ENCODE data around the gene AGBL4.

AGBL4 gene

GRCh38 chr1:49185450-49185980, 838.2 kb downstream of the AGBL4 start:
- no peak for TF ChIP-seq PAX5 (IDR thresholded peaks at IDR 0.05; ENCODE audit: insufficient read depth, low read length, severe bottlenecking)
- no peak for TF ChIP-seq POU2F2 (IDR thresholded peaks at IDR 0.05; ENCODE audit: low read depth, low read length)
- TF ChIP-seq TAF1 (IDR thresholded peaks at IDR 0.05; ENCODE audit: low read depth, low read length) = no peak
- no peak for TF ChIP-seq POLR2A (IDR thresholded peaks at IDR 0.05; ENCODE audit: low read depth, low read length)
- no peak for TF ChIP-seq SPI1 (IDR thresholded peaks at IDR 0.05; ENCODE audit: low read depth, low read length)
- no peak for TF ChIP-seq POLR2AphosphoS5 (IDR thresholded peaks at IDR 0.05; ENCODE audit: low read depth, low read length)
- FAIRE-seq (no peak), DNase-seq (ENCODE audit: insufficient read length, low spot score) (no peak)

DNA sequence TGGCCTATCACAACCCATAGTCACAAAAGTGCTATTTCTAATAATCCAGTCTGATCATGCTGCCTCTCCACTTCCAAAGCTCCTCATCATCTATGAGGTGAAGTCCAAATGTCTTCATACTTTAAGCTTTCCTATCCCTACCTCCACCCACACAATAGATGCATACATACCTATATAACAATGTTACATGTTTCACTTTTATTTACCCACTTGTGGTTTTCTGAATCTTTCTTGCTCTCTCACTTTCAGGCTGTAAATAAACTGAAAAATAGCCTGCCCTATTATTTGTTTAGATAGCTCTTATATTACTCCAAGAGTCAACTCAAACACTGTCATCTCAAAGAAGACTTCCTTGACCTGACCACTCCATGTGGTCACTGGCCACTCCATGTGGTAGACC, 840.3 kb downstream of the AGBL4 start:
- TF ChIP-seq SPI1 (IDR thresholded peaks at IDR 0.05; ENCODE audit: low read depth, low read length) (no peak), POU2F2 (IDR thresholded peaks at IDR 0.05; ENCODE audit: low read depth, low read length) (no peak), PAX5 (IDR thresholded peaks at IDR 0.05; ENCODE audit: insufficient read depth, low read length, severe bottlenecking) (no peak), TAF1 (IDR thresholded peaks at IDR 0.05; ENCODE audit: low read depth, low read length) (no peak), POLR2A (IDR thresholded peaks at IDR 0.05; ENCODE audit: low read depth, low read length) (no peak), POLR2AphosphoS5 (IDR thresholded peaks at IDR 0.05; ENCODE audit: low read depth, low read length) (no peak)

DNA sequence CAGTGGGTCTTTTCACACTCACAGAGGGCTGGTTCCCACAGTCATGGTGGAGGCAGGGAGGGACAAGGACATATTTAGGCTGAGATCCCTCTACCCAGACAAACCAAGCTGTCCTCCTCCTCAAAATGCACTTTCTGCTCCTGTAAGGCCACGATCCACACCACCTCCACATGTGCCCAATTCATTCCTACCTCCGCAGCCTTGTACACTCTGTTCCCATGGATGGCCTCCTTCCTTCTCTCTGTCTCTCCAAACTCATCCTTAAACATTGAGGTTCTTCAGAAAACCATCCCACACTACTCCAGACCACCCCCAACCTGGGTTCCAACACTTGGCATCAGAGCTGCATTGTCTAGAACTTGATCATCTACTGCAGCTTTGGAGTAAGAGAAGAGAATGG, 842.7 kb downstream of the AGBL4 start:
- DNase-seq (ENCODE audit: insufficient read length, low spot score) (no peak), FAIRE-seq (no peak)
- TF ChIP-seq POLR2A (IDR thresholded peaks at IDR 0.05; ENCODE audit: low read depth, low read length) (no peak), POLR2AphosphoS5 (IDR thresholded peaks at IDR 0.05; ENCODE audit: low read depth, low read length) (no peak), PAX5 (IDR thresholded peaks at IDR 0.05; ENCODE audit: insufficient read depth, low read length, severe bottlenecking) (no peak), TAF1 (IDR thresholded peaks at IDR 0.05; ENCODE audit: low read depth, low read length) (no peak), POU2F2 (IDR thresholded peaks at IDR 0.05; ENCODE audit: low read depth, low read length) (no peak), SPI1 (IDR thresholded peaks at IDR 0.05; ENCODE audit: low read depth, low read length) (no peak)

More for the DNA sequence above, 840.3 kb downstream of the AGBL4 start:
- FAIRE-seq (no peak), DNase-seq (ENCODE audit: insufficient read length, low spot score) (no peak)

DNA sequence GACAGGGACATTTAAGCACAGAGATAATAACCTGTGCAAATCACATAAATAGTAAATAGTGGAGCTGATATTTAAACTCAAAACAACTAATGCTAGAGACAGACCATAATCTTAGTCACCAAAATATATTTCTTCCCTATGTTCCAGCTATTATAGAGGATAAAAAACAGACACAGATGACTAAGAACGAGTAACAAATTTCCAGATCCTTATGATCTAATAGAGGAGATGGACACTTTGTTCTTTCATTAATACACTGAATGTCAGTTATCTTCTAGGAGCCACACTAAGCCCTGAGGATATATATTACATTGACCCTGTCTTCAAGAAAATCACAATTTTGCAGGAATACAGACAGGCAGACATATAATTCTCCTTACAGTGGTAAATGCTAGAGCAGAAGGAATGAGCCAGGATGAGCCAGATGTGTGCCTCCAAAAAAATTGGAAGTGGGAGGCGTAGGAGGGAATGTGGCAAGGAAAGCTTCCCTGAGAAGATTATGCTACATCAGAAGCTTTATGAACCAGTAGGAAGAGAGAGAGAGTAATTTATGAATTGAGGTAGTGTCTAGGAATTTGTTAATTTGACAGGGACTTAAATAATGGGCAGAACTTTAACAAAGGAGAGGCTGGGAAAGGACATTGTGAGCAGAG, 851.7 kb downstream of the AGBL4 start:
- TF ChIP-seq TAF1 (IDR thresholded peaks at IDR 0.05; ENCODE audit: low read depth, low read length) (no peak), POU2F2 (IDR thresholded peaks at IDR 0.05; ENCODE audit: low read depth, low read length) (no peak), PAX5 (IDR thresholded peaks at IDR 0.05; ENCODE audit: insufficient read depth, low read length, severe bottlenecking) (no peak), POLR2AphosphoS5 (IDR thresholded peaks at IDR 0.05; ENCODE audit: low read depth, low read length) (no peak), POLR2A (IDR thresholded peaks at IDR 0.05; ENCODE audit: low read depth, low read length) (no peak), SPI1 (IDR thresholded peaks at IDR 0.05; ENCODE audit: low read depth, low read length) (no peak)
- DNase-seq (ENCODE audit: insufficient read length, low spot score) (no peak), FAIRE-seq (no peak)

DNA sequence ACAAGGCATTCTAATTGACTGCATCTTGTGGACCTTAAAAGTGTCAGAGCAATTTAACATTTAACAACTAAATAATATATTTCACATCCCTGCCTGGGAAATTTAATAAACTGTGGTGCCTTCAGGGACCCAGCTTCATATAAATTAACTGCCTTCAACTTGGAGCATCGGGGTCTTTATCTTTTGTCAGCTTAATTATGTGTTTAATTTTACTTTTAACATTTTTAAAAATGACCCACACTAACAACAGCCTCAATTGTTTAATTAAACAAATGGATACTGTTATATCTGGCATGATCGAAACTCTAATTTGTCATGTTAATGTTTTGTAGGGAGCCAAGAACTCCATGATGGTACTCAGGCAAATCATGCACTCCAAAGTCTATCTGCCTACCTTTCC, 857.7 kb downstream of the AGBL4 start:
- DNase-seq (ENCODE audit: insufficient read length, low spot score) (no peak), FAIRE-seq (no peak)
- TF ChIP-seq PAX5 (IDR thresholded peaks at IDR 0.05; ENCODE audit: insufficient read depth, low read length, severe bottlenecking) = no peak
- TF ChIP-seq POU2F2 (IDR thresholded peaks at IDR 0.05; ENCODE audit: low read depth, low read length) = no peak
- TF ChIP-seq SPI1 (IDR thresholded peaks at IDR 0.05; ENCODE audit: low read depth, low read length) = no peak
- TF ChIP-seq TAF1 (IDR thresholded peaks at IDR 0.05; ENCODE audit: low read depth, low read length) = no peak
- TF ChIP-seq POLR2A (IDR thresholded peaks at IDR 0.05; ENCODE audit: low read depth, low read length) = no peak
- TF ChIP-seq POLR2AphosphoS5 (IDR thresholded peaks at IDR 0.05; ENCODE audit: low read depth, low read length) = no peak

- FAIRE-seq (no peak), DNase-seq (ENCODE audit: insufficient read length, low spot score) (no peak)
- TF ChIP-seq POLR2A (IDR thresholded peaks at IDR 0.05; ENCODE audit: low read depth, low read length) (no peak), SPI1 (IDR thresholded peaks at IDR 0.05; ENCODE audit: low read depth, low read length) (no peak), TAF1 (IDR thresholded peaks at IDR 0.05; ENCODE audit: low read depth, low read length) (no peak), PAX5 (IDR thresholded peaks at IDR 0.05; ENCODE audit: insufficient read depth, low read length, severe bottlenecking) (no peak), POLR2AphosphoS5 (IDR thresholded peaks at IDR 0.05; ENCODE audit: low read depth, low read length) (no peak)
Measured at GRCh38 chr1:49163031-49163430, 860.7 kb downstream of the AGBL4 start.

DNA sequence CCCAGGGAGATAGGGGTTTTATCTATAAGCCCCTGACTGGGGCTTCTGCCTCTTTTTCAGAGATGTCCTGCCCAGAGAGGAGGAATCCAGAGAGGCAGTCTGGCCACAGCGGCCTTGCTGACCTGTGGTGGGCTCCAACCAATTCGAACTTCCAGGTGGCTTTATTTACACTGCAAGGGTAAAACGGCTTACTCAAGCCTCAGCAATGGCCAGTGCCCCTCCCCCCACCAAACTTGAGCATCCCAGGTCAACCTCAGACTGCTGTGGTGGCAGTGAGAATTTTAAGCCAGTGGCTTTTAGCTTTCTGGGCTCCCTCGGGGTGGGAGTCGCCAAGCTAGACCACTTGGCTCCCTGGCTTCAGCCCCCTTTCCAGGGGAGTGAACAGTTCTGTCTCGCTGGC, 863.1 kb downstream of the AGBL4 start:
- TF ChIP-seq POU2F2 (IDR thresholded peaks at IDR 0.05; ENCODE audit: low read depth, low read length) = no peak
- TF ChIP-seq POLR2A (IDR thresholded peaks at IDR 0.05; ENCODE audit: low read depth, low read length) = no peak
- no peak for TF ChIP-seq SPI1 (IDR thresholded peaks at IDR 0.05; ENCODE audit: low read depth, low read length)
- TF ChIP-seq PAX5 (IDR thresholded peaks at IDR 0.05; ENCODE audit: insufficient read depth, low read length, severe bottlenecking) = no peak
- TF ChIP-seq POLR2AphosphoS5 (IDR thresholded peaks at IDR 0.05; ENCODE audit: low read depth, low read length) = no peak
- no peak for TF ChIP-seq TAF1 (IDR thresholded peaks at IDR 0.05; ENCODE audit: low read depth, low read length)
- DNase-seq (ENCODE audit: insufficient read length, low spot score) (no peak), FAIRE-seq (no peak)

DNA sequence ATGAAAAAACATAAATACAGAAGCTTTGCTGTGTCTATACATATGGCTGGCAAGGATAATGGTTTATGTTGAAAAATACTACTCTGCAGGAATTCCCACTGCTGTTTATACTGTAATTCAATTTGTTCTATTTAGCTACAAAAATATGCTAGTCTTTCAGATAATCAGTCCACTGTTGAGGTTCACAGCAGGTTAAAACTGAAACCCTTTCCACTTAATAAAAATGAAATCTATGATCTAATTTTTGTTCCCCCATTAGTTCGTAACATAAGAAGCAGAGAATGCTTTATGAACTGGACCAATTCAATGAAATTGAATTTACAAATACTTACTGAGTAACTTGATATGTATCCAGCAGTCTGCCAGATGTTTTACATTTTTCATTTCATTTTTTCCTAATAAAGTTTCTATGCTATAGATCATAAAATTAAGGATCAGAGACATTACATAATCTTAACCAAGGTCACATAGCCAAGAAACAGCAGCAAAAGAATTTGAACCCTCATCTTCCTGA, 887.0 kb downstream of the AGBL4 start:
- DNase-seq (ENCODE audit: insufficient read length, low spot score) (no peak), FAIRE-seq (no peak)
- TF ChIP-seq POLR2AphosphoS5 (IDR thresholded peaks at IDR 0.05; ENCODE audit: low read depth, low read length) (no peak), POU2F2 (IDR thresholded peaks at IDR 0.05; ENCODE audit: low read depth, low read length) (no peak), PAX5 (IDR thresholded peaks at IDR 0.05; ENCODE audit: insufficient read depth, low read length, severe bottlenecking) (no peak), TAF1 (IDR thresholded peaks at IDR 0.05; ENCODE audit: low read depth, low read length) (no peak), POLR2A (IDR thresholded peaks at IDR 0.05; ENCODE audit: low read depth, low read length) (no peak), SPI1 (IDR thresholded peaks at IDR 0.05; ENCODE audit: low read depth, low read length) (no peak)

- TF ChIP-seq SPI1 (IDR thresholded peaks at IDR 0.05; ENCODE audit: low read depth, low read length) = no peak
- TF ChIP-seq PAX5 (IDR thresholded peaks at IDR 0.05; ENCODE audit: insufficient read depth, low read length, severe bottlenecking) = no peak
- TF ChIP-seq POLR2A (IDR thresholded peaks at IDR 0.05; ENCODE audit: low read depth, low read length) = no peak
- TF ChIP-seq POU2F2 (IDR thresholded peaks at IDR 0.05; ENCODE audit: low read depth, low read length) = no peak
- TF ChIP-seq POLR2AphosphoS5 (IDR thresholded peaks at IDR 0.05; ENCODE audit: low read depth, low read length) = no peak
- TF ChIP-seq TAF1 (IDR thresholded peaks at IDR 0.05; ENCODE audit: low read depth, low read length) = no peak
- no peak for FAIRE-seq
- DNase-seq (ENCODE audit: insufficient read length, low spot score) = no peak
Measured at GRCh38 chr1:49125746-49126145, 898.0 kb downstream of the AGBL4 start.
